GM11168 (cell line): Measurements from ENCODE around the gene TLCD3A.

ENCODE experiments used
- in situ Hi-C: fragments of 300-500 bp; cut with MboI; formaldehyde crosslinking; loops from one replicate; pipeline ENCODE4 v1.12.0; 2022; ENCODE audit warnings: low sequenced_read_pairs; ENCODE audit not compliant: unreplicated experiment

The TLCD3A gene

DNA sequence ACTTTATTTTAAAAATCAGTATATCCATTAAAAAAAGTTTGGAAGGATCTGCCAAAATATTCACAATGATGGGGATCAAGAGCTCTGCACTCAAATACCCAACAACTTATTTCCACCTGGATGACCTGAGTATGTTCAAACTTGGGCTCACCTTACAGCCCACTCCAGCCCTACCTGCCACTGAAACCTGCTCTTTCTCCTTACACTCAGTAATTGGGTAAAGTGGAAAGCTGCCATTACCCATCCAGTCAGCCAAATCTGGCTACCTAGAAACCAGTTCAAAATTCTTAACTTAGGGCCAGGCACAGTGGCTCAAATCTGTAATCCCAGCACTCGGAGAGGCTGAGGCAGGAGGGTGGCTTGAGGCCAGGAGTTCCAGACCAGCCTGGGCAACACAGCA is 27.4 kb upstream of the TLCD3A start:
- in situ Hi-C loops: no loop called here

DNA sequence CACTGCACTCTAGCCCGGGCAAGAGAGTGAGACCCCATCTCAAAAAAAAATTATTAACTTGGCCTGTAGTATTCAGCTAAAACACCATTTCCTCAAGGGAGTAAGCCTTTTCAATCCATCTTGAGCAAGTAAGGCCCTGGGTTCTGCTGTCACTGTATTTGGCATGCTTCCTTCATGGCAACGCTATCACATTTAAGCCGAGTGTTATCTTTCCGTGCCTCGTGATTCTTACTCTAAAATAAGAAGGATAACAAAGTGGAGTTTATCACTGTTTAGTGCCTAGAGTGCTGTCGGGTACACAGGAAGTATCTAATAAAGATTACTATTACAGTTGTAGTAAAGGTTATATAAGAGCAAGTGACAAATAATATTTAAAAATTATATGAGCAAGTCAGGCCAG is 26.5 kb upstream of the TLCD3A start:
- in situ Hi-C loops: no loop called here

DNA sequence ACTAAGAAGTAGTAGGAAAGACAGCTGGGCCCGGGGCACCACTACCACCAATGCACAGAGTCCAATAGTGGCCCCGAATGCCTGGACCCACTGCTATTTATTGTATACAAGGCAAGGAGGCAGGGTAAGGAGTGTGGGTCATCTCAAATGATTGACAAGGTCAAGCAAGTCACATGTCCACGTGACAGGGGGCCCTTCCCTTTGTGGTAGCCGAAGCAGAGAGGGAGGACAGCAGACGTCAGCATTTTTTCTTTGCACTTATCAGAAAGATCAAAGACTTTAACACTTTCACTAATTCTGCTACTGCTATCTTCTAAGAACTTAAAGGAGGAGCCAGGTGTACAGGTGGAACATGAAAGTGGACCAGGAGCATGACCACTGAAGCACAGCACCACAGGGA is 24.3 kb upstream of the TLCD3A start:
- in situ Hi-C loops: no loop called here

DNA sequence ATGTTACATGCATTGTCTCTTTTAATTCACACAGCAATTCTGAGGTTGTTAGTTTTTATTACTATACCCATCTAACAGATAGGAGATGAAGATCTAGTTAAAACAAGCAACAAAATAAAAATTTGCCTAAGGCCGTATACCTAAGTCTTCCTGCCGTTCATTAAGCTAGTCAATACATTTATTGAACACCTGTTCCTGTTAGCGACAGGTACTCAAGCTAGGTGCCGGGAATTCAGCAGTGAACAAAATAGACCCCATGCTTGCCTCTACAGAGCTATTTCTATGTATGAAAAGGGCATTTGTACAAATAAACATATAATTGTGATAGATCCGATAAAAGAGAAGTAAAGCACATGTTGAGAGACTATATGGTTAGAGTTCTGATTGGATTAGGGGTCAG is 14.3 kb upstream of the TLCD3A start:
- in situ Hi-C loops: no loop called here

DNA sequence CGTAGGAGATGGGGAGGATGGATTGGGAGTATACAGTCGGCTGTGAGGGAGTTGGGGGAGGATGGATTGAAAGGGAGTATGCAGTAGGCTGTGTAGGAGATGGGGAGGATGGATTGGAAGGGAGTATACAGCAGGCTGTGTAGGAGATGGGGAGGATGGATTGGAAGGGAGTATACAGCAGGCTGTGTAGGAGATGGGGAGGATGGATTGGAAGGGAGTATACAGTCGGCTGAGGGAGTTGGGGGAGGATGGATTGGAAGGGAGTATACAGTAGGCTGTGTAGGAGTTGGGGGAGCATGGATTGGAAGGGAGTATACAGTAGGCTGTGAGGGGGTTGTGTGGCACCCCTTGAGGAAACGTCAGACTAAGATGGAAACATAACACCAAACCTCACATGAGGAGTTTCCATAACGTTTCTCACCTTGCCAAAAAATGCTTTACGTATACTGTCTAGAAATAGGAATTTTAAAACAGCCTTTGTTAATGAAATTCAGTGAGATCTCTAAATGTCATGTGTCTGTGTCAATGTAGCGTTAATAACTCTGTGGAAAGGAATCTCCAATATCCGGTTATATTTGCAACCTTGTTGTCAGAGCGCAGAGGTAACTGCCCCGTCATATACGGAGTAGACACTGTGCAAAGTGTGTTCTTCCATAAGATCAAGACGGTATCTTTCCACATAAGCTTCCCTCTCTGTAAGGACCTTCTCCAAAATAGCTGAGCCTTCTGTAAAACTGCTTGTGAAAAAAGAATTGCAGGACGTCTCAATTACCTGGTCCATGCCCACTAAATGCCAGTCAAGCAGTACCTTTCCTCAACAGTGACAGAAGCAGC is 11.5 kb upstream of the TLCD3A start:
- in situ Hi-C loops: no loop called here

DNA sequence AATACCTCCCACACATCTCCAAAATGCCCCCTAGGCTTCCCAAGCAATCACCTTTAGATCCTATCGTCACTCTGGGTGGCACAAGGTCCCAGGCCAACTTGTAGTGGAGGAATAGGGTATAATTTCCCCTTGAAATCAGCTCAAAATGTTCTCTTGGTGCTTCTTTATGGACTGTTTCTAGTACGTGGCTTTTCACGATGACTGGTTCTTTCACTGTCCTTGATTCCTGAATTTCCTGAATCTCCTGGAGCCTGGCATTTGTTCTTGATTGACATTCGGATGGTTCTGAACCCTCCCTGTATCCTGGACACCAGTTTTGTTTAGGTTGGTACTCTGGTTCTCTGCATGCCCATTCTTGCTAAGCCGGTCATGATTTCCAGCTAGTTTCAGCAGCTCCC is 10.9 kb upstream of the TLCD3A start:
- in situ Hi-C loops: no loop called here

DNA sequence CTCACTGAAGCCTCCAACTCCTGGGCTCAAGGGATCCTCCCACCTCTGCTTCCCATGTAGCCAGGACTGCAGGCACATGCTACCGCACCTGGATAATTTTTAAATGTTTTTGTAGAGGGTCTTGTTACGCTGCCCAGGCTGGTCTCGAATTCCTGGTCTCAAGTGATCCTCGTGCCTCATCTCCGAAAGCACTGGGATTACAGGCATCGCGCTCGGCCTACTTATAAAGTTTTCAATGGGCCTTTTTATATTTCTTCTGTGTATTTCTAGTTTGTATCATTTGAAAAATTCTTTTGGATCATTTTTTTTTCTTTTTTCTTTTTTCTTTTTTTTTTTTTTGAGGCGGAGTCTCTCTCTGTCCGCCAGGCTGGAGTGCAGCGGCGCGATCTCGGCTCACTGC is 7.3 kb upstream of the TLCD3A start:
- in situ Hi-C loops: no loop called here

DNA sequence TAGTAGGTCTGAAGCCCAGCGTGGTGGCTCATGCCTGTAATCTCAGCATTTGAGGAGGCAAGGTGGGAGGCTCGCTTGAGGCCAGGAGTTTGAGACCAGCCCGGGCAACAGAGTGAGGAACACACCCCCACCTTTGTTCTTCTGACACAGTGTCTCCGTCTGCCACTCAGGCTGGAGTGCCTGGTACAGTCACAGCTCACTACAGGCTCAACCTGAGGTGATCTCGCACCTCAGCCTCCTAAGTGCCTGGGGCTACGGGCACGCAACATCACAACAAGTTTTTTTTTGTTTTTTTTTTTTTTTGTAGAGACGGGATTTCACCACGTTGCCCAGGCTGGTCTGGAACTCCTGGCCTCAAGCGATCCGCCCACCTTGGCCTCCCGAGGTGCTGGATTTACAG is 6.7 kb upstream of the TLCD3A start:
- in situ Hi-C loops: no loop called here

DNA sequence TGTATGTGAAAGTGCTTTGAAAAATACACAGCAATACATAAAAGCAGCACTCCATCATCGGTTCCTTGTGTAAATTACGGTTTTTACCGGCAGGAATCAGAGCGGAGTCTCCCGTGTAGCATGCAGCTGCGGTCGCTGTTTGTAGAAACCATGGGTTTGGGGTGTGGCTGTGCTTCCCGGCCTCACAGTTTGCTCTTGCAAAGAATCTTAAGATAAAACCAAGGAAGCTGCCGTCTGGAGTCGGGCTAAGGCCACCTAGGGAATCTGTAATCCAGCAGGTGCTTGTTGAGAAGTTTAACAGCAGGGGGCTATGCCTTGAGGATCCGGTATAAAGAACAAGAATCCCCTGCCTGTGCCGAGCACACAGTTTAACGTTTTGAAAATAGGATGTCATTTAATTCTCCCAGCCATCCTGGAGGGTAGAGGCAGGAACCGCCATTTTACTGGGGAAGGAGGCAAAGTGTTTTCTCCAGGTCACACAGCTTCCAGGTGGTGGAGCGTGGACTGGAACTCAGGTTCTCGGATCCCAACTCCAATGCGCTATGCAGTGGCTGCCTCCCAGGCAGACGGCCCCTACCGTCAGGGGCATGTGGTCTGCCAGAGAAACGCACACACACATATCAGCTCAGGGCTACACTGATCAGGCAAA is 6.0 kb upstream of the TLCD3A start:
- in situ Hi-C loops: no loop called here

DNA sequence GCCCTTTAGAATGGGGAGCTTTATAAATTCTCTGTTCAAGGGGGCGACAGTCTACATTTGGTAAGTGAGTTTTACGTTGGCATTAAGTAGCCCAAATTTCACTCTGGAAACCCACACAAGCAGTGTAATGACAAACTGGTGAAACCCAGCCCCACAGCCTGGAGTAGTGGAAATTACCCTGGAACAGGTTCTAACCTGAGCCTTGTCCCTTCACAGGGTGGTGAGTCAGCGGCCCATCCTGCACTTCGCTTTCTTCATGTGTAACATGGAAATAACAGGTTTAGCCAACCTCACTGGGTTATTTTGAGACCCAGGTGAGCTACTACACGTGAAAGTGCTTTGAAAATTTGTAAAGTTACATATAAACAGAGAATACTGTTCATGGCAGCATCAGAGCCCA is 3.5 kb upstream of the TLCD3A start:
- in situ Hi-C loops: no loop called here

DNA sequence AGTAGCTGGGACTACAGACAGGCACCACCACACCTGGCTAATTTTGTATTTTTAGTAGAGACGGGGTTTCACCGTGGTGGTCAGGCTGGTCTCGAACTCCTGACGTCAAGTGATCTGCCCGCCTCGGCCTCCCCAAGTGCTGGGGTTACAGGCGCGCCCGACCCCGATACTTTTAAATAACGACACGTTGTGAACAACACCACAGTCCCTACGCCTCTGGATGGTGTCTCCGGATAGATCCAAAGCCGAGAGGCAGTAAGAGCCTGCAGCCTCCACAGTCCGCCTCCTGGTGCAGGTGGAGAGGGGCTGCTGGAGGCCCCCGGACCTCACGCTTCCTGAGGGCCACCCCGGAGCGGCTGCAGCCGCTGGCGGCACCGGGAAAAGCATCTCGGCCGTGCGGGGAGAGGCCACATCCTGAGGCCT is 741 bp upstream of the TLCD3A start:
- in situ Hi-C loops: no loop called here

DNA sequence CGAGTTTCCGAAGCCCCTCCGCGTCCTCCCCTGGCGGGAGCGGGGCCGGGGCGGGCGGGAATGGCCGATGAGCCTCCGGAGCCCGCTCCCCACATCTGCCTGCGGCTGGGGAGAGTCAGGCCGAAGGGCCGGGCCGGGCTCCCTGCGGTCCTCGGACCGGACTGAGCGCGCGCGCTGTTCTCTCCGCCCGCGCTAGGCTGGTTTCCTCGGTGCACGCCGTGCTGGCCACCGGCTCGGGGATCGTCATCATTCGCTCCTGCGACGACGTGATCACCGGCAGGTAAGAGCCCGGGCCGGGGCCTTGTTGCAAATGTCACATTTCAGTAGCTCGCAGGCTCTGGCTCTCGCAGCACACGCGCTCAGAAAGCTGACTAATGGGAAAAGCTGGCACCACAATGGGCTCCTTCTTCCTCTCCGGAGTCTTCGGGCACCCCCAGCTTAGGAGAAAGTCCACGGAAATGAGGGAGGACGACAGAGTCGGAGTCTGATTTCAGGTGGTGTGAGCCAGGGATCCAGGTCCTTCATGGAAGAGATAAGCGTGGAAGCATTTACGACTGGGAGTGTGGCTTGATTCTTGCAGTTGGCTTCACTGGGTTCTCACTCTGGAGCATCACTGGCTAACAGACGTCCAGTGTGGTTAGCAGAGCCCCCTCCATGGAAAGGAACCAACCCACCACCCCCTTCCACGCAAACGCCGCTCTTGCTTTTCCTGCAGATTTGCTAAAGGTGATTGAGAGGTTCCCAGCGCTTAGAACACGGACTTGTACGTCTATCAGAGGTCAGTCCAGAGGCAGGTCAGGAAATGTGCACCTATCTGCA is 715 bp downstream of the TLCD3A start:
- in situ Hi-C loops: no loop called here

DNA sequence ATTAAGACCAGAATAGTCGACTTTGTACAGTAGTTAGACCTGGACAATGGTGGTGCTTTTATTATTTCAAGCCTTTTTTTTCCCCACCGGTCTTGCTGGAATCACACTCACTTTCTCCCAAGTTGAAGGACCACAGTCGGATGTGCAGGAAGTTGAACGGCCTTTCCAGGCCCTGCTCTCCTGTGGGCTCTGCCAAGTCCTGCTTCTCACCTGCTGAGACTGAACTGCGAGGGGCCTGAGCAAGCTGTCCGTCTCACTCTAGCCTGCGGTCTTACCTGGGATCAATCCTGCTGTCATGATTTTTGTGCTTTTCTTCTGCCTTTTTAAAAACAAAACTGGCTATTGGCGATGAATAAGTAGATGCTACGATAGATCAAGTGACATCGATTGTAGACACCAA is 1.3 kb downstream of the TLCD3A start:
- in situ Hi-C loops: no loop called here

DNA sequence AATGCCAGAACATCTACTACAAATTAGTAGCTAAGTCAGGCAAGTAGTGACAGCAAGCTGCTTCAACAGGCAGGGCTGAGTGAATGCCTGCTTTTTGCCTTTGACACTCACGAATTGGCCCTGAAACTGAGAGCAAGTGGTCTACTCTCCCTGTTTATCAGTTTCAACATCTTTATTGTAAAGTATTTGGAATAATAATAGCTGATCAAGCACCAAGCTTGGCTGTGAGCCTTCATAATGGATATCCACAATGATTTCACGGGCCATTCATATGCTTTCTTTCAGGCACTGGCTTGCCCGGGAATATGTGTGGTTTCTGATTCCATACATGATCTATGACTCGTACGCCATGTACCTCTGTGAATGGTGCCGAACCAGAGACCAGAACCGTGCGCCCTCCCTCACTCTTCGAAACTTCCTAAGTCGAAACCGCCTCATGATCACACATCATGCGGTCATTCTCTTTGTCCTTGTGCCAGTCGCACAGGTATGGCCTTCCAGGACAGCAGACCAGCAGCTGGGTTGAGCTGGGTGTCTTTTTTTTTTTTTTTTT is 5.2 kb downstream of the TLCD3A start:
- in situ Hi-C loops: no loop called here

DNA sequence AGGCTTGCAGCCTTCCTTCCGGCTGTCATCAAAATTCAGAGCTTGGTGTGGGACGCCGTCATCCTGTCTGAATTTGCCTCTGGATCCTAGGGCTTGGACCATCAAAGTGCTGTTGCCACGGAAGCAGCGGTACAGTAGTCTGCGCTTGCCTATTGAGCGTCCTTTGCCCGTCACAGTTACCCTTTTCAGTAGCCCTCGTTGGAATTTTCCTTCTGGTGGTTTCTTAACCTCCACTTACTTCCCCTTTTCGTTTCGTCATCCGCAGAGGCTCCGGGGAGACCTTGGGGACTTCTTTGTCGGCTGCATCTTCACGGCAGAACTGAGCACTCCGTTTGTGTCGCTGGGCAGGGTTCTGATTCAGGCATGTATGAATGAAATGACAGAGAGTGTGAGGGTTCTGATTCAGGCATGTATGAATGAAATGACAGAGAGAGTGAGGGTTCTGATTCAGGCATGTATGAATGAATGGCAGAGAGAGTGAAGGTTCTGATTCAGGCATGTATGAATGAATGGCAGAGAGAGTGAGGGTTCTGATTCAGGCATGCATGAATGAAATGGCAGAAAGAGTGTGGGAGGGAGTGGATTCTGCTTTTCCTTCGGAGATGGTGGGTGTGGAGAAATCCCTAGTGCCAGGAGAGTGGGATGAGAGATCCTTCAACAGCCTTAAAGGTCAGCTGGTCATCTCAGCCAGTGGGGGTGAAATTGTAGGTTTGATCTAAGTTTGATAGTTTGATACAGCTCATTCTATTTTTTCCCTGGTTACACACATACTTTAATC is 8.0 kb downstream of the TLCD3A start:
- in situ Hi-C loops: no loop called here

DNA sequence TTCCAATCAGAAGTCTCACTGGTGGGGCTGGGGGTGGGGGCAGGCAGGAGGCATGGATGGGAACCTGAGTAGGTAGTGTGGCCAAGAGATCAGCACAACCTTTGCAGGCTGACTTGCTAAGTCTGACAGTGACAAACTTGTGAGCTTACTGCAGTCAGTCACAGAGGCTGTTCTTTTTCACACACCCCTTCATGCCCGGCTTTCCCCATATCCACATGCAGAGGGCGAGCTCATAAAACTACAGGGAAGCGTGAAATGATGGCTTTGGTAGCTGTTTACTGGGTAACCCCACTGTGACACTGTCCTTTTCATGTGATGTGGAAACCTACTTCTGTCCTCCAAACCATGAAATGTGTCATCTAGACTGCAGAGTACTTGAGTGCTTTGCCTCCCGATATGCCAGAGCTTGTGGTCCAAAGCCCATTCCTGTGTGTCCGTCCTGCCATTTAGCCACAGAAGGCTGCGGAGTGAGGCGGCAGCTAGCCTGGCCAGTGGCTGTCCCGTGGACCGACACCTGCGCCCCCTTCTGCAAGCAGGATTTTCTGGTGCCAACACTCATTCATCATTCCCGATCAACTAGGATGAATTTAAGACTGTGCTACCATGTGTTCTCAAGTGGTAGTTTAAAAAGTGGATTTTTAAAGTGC is 9.9 kb downstream of the TLCD3A start:
- in situ Hi-C loops: no loop called here

DNA sequence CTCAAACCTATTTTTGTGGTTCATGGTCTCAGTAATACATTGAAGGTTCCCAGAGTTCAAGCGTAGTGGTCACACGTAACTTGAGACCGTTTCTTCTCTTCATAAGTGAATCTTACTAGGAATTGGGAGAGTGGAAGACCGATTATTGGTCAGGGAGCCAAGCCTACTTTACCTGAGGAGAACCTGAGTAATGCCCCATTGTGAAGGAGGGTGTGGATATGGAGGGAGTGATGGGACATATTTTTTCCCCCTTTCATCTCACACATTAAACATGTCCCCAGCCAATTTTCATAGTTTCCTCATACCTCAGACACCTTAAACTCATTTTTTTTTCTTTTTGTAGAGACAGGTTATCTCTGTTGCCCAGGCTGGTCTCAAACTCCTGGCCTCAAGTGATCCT is 10.7 kb downstream of the TLCD3A start:
- in situ Hi-C loops: no loop called here

DNA sequence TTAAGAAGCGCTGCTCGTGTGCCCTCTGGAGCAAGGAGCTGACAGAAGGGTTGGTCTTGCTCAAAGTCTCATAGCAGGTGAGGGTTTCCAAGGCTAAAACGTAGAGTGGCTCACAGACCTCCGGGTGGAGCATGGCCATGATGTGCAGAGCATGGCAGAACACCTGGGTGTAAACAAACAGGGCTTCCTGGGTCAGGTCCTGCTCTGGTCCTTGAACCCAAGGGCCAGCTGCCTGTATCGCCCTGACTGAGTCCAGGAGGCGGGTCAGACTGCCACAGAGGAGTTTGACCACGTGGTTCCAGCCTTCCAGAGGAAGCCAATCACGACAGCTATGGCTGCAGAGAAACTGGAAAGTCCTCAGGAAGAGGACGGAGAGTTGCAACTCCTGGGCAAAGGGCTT is 12.5 kb downstream of the TLCD3A start:
- in situ Hi-C loops: no loop called here

DNA sequence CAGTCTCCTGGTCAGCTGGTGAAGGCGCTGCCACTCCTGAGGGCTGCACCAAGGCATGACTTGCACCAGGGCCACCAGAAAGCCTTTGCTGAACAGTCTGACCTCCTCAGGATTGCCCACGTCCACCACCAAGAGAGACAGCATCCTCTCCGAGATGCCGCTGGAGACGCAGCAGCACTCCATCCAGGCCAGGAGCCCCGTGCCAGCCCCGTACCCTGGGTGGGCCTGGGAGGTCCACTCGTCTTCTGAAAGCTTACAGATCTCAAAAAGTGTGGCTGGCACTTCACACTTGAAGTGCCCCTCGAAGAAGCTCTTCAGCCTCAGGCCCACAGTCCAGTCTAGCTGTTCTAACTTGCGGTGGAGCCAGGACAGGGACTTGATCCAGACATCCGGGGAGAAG is 13.0 kb downstream of the TLCD3A start:
- in situ Hi-C loops: no loop called here

DNA sequence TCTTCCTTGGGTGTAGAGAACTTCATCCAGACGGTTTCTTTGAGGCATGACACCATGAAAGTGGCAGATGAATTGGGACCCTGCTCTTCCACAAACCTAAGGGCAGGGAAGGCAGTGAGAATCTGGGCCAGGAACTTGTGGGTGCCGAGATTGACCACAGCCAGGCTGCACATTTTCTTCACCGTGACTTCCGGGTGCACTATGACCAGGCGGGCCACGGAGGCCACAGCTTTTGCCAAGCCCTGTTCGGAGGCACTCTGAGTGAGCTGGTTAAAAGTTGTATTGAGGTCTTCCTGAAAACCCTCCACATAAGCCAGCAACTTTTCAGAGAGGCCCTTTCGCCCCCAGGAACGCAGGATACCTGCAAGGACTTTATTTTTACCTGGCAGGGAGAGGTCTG is 13.8 kb downstream of the TLCD3A start:
- in situ Hi-C loops: no loop called here
